ES-I3 (cell line): Measurements from ENCODE around the gene CRELD1.
"Not testable (repeated sequence)": the region's sequence is repeated elsewhere in the genome, so short reads cannot be mapped to it uniquely, and the experiment has no call there.

Experiments
- H3K36me3 ChIP-seq: 2 replicates; pipeline ENCODE4 v1.6.1; 2013; ENCODE audit warnings: mild to moderate bottlenecking, low read length, control low read depth, moderate library complexity; ENCODE audit not compliant: insufficient read depth
- H3K4me1 ChIP-seq: 2 replicates; pipeline ENCODE4 v1.6.1; 2013; ENCODE audit warnings: mild to moderate bottlenecking, control low read depth, low read length; ENCODE audit not compliant: insufficient read depth
- H3K9ac ChIP-seq: 2 replicates; pipeline ENCODE4 v1.6.1; 2013; ENCODE audit warnings: low read depth, mild to moderate bottlenecking, low read length, moderate library complexity
- H3K9me3 ChIP-seq: 2 replicates; pipeline ENCODE4 v1.6.1; 2013; ENCODE audit warnings: mild to moderate bottlenecking, low read length, moderate library complexity; ENCODE audit not compliant: control insufficient read depth, insufficient read depth

CRELD1 gene

GRCh38 chr3:9898467-9899241 is 35.0 kb upstream of the CRELD1 start:
- Histone ChIP-seq H3K9me3 (no peaks in the 10 kb centered on the region), H3K36me3 (no peaks in the 10 kb centered on the region), H3K4me1 (peaks cover 18% of the 10 kb centered on the region), H3K9ac (no peak overlapping the region)

- Histone ChIP-seq H3K9ac (no peak overlapping the region), H3K36me3 (no peaks in the 10 kb centered on the region), H3K9me3 (no peaks in the 10 kb centered on the region), H3K4me1 (peaks cover 18% of the 10 kb centered on the region)
Measured at GRCh38 chr3:9899289-9899791, 34.3 kb upstream of the CRELD1 start.

- not testable (repeated sequence) for H3K9ac ChIP-seq, H3K36me3 ChIP-seq, H3K9me3 ChIP-seq
- H3K4me1 ChIP-seq = peaks cover 18% of the 10 kb centered on the region
Measured at GRCh38 chr3:9900965-9901415, 32.6 kb upstream of the CRELD1 start.

- H3K4me1 ChIP-seq = peaks cover 18% of the 10 kb centered on the region
- no peaks in the 10 kb centered on the region for H3K9me3 ChIP-seq
- no peaks in the 10 kb centered on the region for H3K36me3 ChIP-seq
- 0 out of 2 replicates have a peak overlapping the region, but pooled peaks have one; percentile 19 for H3K9ac ChIP-seq
Measured at GRCh38 chr3:9901967-9902366, 31.7 kb upstream of the CRELD1 start.

- H3K9ac ChIP-seq = peak within 1 kb of the TSS; percentile 19; the same call in 1 of the 2 replicates
- no peaks in the 10 kb centered on the region for H3K9me3 ChIP-seq
- H3K4me1 ChIP-seq = peaks cover 18% of the 10 kb centered on the region
- no peaks in the 10 kb centered on the region for H3K36me3 ChIP-seq
Measured at GRCh38 chr3:9902372-9903237, 31.0 kb upstream of the CRELD1 start, which contains the start of gene IL17RE. Gene IL17RE (plus strand): TSS chr3:9902848. CDS start chr3:9902933, 85 bp downstream.

GRCh38 chr3:9903238-9903624 is 30.4 kb upstream of the CRELD1 start:
- no peaks in the 10 kb centered on the region for H3K9me3 ChIP-seq
- H3K9ac ChIP-seq = peak overlapping the region; percentile 19; the same call in 1 of the 2 replicates
- peaks cover 18% of the 10 kb centered on the region for H3K4me1 ChIP-seq
- no peaks in the 10 kb centered on the region for H3K36me3 ChIP-seq

- peaks cover 18% of the 10 kb centered on the region for H3K4me1 ChIP-seq
- no peaks in the 10 kb centered on the region for H3K9me3 ChIP-seq
- H3K36me3 ChIP-seq = no peaks in the 10 kb centered on the region
- H3K9ac ChIP-seq = 0 out of 2 replicates have a peak overlapping the region, but pooled peaks have one; percentile 6
Measured at GRCh38 chr3:9903904-9904303, 29.7 kb upstream of the CRELD1 start.

- no peaks in the 10 kb centered on the region for H3K9me3 ChIP-seq
Measured at GRCh38 chr3:9906480-9906879, 27.2 kb upstream of the CRELD1 start.

GRCh38 chr3:9908286-9908685 is 25.3 kb upstream of the CRELD1 start:
- Histone ChIP-seq H3K36me3 (no peaks in the 10 kb centered on the region), H3K9ac (no peak overlapping the region), H3K9me3 (no peaks in the 10 kb centered on the region), H3K4me1 (peaks cover 4% of the 10 kb centered on the region)

More at GRCh38 chr3:9906480-9906879, 27.2 kb upstream of the CRELD1 start:
- Histone ChIP-seq H3K4me1 (peaks cover 18% of the 10 kb centered on the region), H3K9ac (no peak overlapping the region), H3K36me3 (no peaks in the 10 kb centered on the region)

- Histone ChIP-seq H3K4me1 (no peaks in the 10 kb centered on the region), H3K36me3 (no peaks in the 10 kb centered on the region), H3K9ac (no peak overlapping the region), H3K9me3 (no peaks in the 10 kb centered on the region)
Measured at GRCh38 chr3:9909221-9910013, 24.2 kb upstream of the CRELD1 start.

GRCh38 chr3:9911863-9912262 is 21.8 kb upstream of the CRELD1 start:
- H3K36me3 ChIP-seq = no peaks in the 10 kb centered on the region
- no peak overlapping the region for H3K9ac ChIP-seq
- peaks cover 5% of the 10 kb centered on the region; the same call in 1 of the 2 replicates for H3K4me1 ChIP-seq
- no peaks in the 10 kb centered on the region for H3K9me3 ChIP-seq

- no peaks in the 10 kb centered on the region for H3K9me3 ChIP-seq
- H3K9ac ChIP-seq = no peak overlapping the region
- peaks cover 5% of the 10 kb centered on the region; the same call in 1 of the 2 replicates for H3K4me1 ChIP-seq
- no peaks in the 10 kb centered on the region for H3K36me3 ChIP-seq
Measured at GRCh38 chr3:9912294-9912935, 21.2 kb upstream of the CRELD1 start.

GRCh38 chr3:9913601-9914000 is 20.0 kb upstream of the CRELD1 start:
- no peaks in the 10 kb centered on the region for H3K36me3 ChIP-seq
- no peaks in the 10 kb centered on the region for H3K9me3 ChIP-seq
- peaks cover 5% of the 10 kb centered on the region; the same call in 1 of the 2 replicates for H3K4me1 ChIP-seq
- H3K9ac ChIP-seq = no peak overlapping the region
